Spleen (tissue), 11 donors: ENCODE measurements around the gene MYH15. TPM values are rescaled to one million over a fixed set of nuclear protein-coding genes. Genes with fewer than 3 reads are reported as not detected.

Source experiments
- DNase-seq: peaks from one replicate; pipeline ENCODE4 v3.0.0-alpha.2; 2020
- H3K27ac ChIP-seq, 8 donors: fragments of 200-600 bp; sonication (generic) in 7 of 8; 1 replicate in 4 of 8; 2 replicates in 4 of 8; pipeline versions ENCODE4 v1.5.0 to v1.8.0; 2016 to 2021; ENCODE audit warnings: inconsistent platforms in 4 of 8, mild to moderate bottlenecking in 4 of 8, moderate library complexity in 1 of 8
- H3K27me3 ChIP-seq, 7 donors: fragments of 200-600 bp; sonication (generic) in 6 of 7; replicated peaks in 1 of 7; 1 replicate in 4 of 7; 2 replicates in 3 of 7; pipeline versions ENCODE4 v1.5.0 to v1.8.0; 2016 to 2021; ENCODE audit warnings: inconsistent platforms in 3 of 7, mild to moderate bottlenecking in 1 of 7
- H3K36me3 ChIP-seq, 6 donors: fragments of 200-600 bp; sonication (generic) in 5 of 6; 1 replicate in 4 of 6; 2 replicates in 2 of 6; pipeline versions ENCODE4 v1.5.0 to v1.8.0; 2016 to 2021; ENCODE audit warnings: inconsistent platforms in 2 of 6
- H3K4me1 ChIP-seq, 6 donors: fragments of 200-600 bp; sonication (generic) in 5 of 6; 1 replicate in 3 of 6; 2 replicates in 3 of 6; pipeline versions ENCODE4 v1.5.0 to v1.8.0; 2016 to 2021; ENCODE audit warnings: inconsistent platforms in 3 of 6
- H3K4me3 ChIP-seq, 8 donors: fragments of 200-600 bp; sonication (generic) in 7 of 8; 1 replicate in 4 of 8; 2 replicates in 4 of 8; pipeline versions ENCODE4 v1.5.0 to v1.8.0; 2016 to 2021; ENCODE audit warnings: inconsistent platforms in 4 of 8, mild to moderate bottlenecking in 4 of 8, moderate library complexity in 2 of 8
- H3K9me3 ChIP-seq, 8 donors: fragments of 200-600 bp; sonication (generic) in 7 of 8; 1 replicate in 4 of 8; 2 replicates in 4 of 8; pipeline versions ENCODE4 v1.5.0 to v1.8.0; 2016 to 2021; ENCODE audit warnings: inconsistent platforms in 4 of 8
- POLR2A ChIP-seq, 3 donors: fragments of 450-650 bp; IDR thresholded peaks; one replicate each; pipeline ENCODE4 v1.5.1; 2017; ENCODE audit warnings: antibody characterized with exemption in 3 of 3, mild to moderate bottlenecking in 1 of 3
- POLR2AphosphoS5 ChIP-seq, 3 donors: sonication (generic); formaldehyde crosslinking; IDR thresholded peaks; one replicate each; pipeline ENCODE4 v1.5.1; 2017; ENCODE audit warnings: antibody characterized with exemption in 3 of 3
- WGBS, 5 donors: extraction: QIAGEN DNeasy Blood & Tissue Kit in 3 of 5; methylation state at CpG; one replicate each; pipeline versions ENCODE4 v1.1.5 to v1.1.7; 2013 to 2018; 5-methylcytosine and 5-hydroxymethylcytosine counted together
- intact Hi-C: fragments of 100-400 bp; cut with DNase I; formaldehyde crosslinking; loops from one replicate; pipeline ENCODE4 v1.15.0; 2023; ENCODE audit warnings: low total_unique reads
- polyA plus RNA-seq, 3 donors: library from polyadenylated mRNA; stranded (reverse); fragments of 200-250 nt; gene quantifications; one replicate each; pipeline ENCODE4 v1.2.1, GENCODE V29; 2013
- total RNA-seq, 7 donors: library from RNA; depleted of rRNA in 3 of 7; stranded (reverse); fragments of >200 nt in 3 of 7; fragmentation: NEBNext Ultra II Directional in 4 of 7; extraction: Animal tissue kit (Norgen Biotek cat#: 25700) in 4 of 7; gene quantifications; one replicate each; pipeline versions ENCODE4 v1.1.0 to v1.2.1, GENCODE V29; 2016 to 2021
- TF ChIP-seq, protein P1 (sequence below), 11 experiments: fragments of 200-600 bp in 7 of 11; fragments of 450-650 bp in 4 of 11; sonication (generic) in 4 of 11; IDR thresholded peaks in 8 of 11; conservative IDR thresholded peaks in 3 of 11; 1 replicate in 7 of 11; 2 replicates in 4 of 11; pipeline versions ENCODE4 v1.4.0 to v1.8.0; 2016 to 2021; ENCODE audit warnings: antibody characterized with exemption in 11 of 11, inconsistent platforms in 4 of 11, mild to moderate bottlenecking in 1 of 11
- donor health status: healthy with polysubstance abuse.
- donor health status: DM: no; HTN: no; CAD: no; lungs with moderate emphysema.
- donor health status: DM: no; HTN: no; CAD: no.
- donor health status: Bipolar disorder and iron deficiency.
- donor health status: healthy.
- donor health status: DM: no; HTN: no; CAD: no.
- donor health status: DM: yes; HTN: yes; CAD: no.

Gene MYH15
- total and polyA plus RNA-seq, 10 donors = 0.02 to 3.0 (median 0.18) TPM

DNA sequence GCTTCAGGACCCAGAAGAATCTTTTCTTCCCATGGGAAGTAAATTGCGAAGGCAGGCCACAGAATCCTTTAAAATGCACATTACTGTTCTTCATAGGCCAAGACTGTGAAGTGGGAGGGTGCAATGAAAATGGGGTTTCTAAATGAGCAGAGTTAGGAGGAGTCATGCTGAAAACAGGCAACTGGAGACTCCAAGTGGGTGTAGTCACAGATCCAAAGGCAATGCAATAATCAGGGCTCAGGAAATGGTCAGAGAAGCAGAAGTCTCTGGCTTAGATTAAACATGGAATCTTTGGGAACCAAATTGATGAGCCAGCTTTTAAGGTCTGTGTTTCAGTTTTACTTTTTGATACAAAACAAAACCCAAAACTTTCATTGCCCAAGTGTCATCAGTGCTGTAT, 176.4 kb downstream of the MYH15 start:
- Histone ChIP-seq H3K9me3 (no peaks in the 10 kb centered on the region), H3K36me3 (no peaks in the 10 kb centered on the region), H3K27me3 (no peaks in the 10 kb centered on the region), H3K4me1 (peaks cover 0 to 7% (median 0%) of the 10 kb centered on the region in 6 donors), H3K4me3 (no peak overlapping the region), H3K27ac (no peak overlapping the region)
- intact Hi-C loops = no loop called here
- 82 to 96% (median 94%) methylated on average over 1 of the region's 1 CpG for WGBS, 5 donors
- TF ChIP-seq, protein P1, sequence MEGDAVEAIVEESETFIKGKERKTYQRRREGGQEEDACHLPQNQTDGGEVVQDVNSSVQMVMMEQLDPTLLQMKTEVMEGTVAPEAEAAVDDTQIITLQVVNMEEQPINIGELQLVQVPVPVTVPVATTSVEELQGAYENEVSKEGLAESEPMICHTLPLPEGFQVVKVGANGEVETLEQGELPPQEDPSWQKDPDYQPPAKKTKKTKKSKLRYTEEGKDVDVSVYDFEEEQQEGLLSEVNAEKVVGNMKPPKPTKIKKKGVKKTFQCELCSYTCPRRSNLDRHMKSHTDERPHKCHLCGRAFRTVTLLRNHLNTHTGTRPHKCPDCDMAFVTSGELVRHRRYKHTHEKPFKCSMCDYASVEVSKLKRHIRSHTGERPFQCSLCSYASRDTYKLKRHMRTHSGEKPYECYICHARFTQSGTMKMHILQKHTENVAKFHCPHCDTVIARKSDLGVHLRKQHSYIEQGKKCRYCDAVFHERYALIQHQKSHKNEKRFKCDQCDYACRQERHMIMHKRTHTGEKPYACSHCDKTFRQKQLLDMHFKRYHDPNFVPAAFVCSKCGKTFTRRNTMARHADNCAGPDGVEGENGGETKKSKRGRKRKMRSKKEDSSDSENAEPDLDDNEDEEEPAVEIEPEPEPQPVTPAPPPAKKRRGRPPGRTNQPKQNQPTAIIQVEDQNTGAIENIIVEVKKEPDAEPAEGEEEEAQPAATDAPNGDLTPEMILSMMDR (IDR thresholded peaks at IDR 0.05 in 8 of 11, conservative IDR thresholded peaks at IDR 0.05 in 3 of 11) = no peak
- no peak for TF ChIP-seq POLR2AphosphoS5 (IDR thresholded peaks at IDR 0.05)
- no peak for TF ChIP-seq POLR2A (IDR thresholded peaks at IDR 0.05)
- no peak for DNase-seq

DNA sequence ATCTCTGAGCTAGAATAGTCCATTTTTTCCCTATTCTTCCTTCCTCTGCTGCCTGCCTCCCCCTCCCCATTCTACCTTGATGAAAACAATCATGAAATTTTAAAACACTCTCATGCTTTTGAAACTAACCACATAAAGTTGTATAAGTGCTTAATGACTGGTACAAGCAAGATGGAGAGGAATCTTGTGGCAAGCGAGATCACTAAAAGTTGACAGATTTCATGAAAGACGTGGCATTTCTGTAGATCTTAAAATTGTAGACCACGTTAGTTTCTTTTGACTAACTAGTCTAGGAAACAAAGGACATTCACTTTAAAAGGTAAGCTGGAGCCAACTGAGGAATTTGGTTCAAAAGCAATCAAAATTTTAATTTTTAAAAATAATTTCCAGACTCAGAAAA, 178.6 kb downstream of the MYH15 start:
- TF ChIP-seq POLR2AphosphoS5 (IDR thresholded peaks at IDR 0.05) (no peak), POLR2A (IDR thresholded peaks at IDR 0.05) (no peak)
- TF ChIP-seq, protein P1 (IDR thresholded peaks at IDR 0.05 in 8 of 11, conservative IDR thresholded peaks at IDR 0.05 in 3 of 11) = no peak
- intact Hi-C loops = no loop called here
- WGBS, 5 donors = 88 to 95% (median 94%) methylated on average over 3 of the region's 3 CpGs

More for the DNA sequence above, 178.6 kb downstream of the MYH15 start:
- Histone ChIP-seq H3K9me3 (no peaks in the 10 kb centered on the region), H3K4me1 (no peaks in the 10 kb centered on the region), H3K4me3 (no peak overlapping the region), H3K36me3 (no peaks in the 10 kb centered on the region), H3K27me3 (no peaks in the 10 kb centered on the region), H3K27ac (no peak overlapping the region)
- no peak for DNase-seq

Other genes starting within 250 kb of the MYH15 start
- under 1 TPM in 3 of 7 donors, not detected in 4; 0.26 to 0.43 (median 0.37) TPM for gene HHLA2, start 214.0 kb downstream of the MYH15 start, total RNA-seq
- under 1 TPM; 0.09 to 0.11 (median 0.10) TPM for gene HHLA2, start 214.0 kb downstream of the MYH15 start, polyA plus RNA-seq
- 10 to 100 TPM in 2 of 7 donors, 1 to 10 TPM in 5; 7.3 to 15.7 (median 8.5) TPM for gene CIP2A, start 78.8 kb upstream of the MYH15 start, total RNA-seq
- 1 to 10 TPM; 2.2 to 3.2 (median 2.8) TPM for gene CIP2A, start 78.8 kb upstream of the MYH15 start, polyA plus RNA-seq
- gene DZIP3, start 79.1 kb upstream of the MYH15 start, total RNA-seq = 10 to 100 TPM; 14.2 to 24.4 (median 16.1) TPM
- 1 to 10 TPM; 4.8 to 5.3 (median 5.2) TPM for gene DZIP3, start 79.1 kb upstream of the MYH15 start, polyA plus RNA-seq
- not detected for gene RETNLB, start 246.8 kb upstream of the MYH15 start, total RNA-seq
- not detected for gene RETNLB, start 246.8 kb upstream of the MYH15 start, polyA plus RNA-seq